HepG2 (cell line): Measurements from ENCODE around the gene VPS11. TPM values are rescaled to one million over a fixed set of nuclear protein-coding genes. Genes with fewer than 3 reads are reported as not detected.

Experiments used
- ARID4A ChIP-seq: sonication (generic); formaldehyde crosslinking; IDR thresholded peaks from 2 replicates; pipeline ENCODE4 v1.5.0; 2020; ENCODE audit warnings: mild to moderate bottlenecking, missing genetic modification reagents, borderline replicate concordance
- GABPA ChIP-seq, 2 experiments: IDR thresholded peaks; 2 replicates each; pipeline ENCODE4 v1.6.1; 2011 to 2016; ENCODE audit warnings: low read depth in 2 of 2, low read length in 1 of 2, missing biosample characterization in 1 of 2, missing genetic modification characterization in 1 of 2
- GZF1 ChIP-seq: sonication (generic); formaldehyde crosslinking; IDR thresholded peaks from 2 replicates; pipeline ENCODE4 v1.5.1; 2020; ENCODE audit warnings: mild to moderate bottlenecking, missing genetic modification reagents
- HMGXB3 ChIP-seq: sonication (generic); formaldehyde crosslinking; IDR thresholded peaks from 2 replicates; pipeline ENCODE4 v1.4.0; 2020; ENCODE audit warnings: missing genetic modification reagents, borderline replicate concordance
- HOMEZ ChIP-seq: IDR thresholded peaks from 2 replicates; pipeline ENCODE4 v1.6.1; 2016; ENCODE audit warnings: low read depth
- KAT8 ChIP-seq: IDR thresholded peaks from 2 replicates; pipeline ENCODE4 v1.6.1; 2016; ENCODE audit warnings: missing genetic modification reagents, missing compliant biosample characterization
- SIX4 ChIP-seq: sonication (generic); formaldehyde crosslinking; IDR thresholded peaks from 2 replicates; pipeline ENCODE4 v1.4.0; 2020; ENCODE audit warnings: missing genetic modification reagents
- TBP ChIP-seq: sonication (generic); formaldehyde crosslinking; IDR thresholded peaks from 2 replicates; pipeline ENCODE4 v1.5.0; 2020; ENCODE audit warnings: missing genetic modification reagents
- ZNF30 ChIP-seq: sonication (generic); formaldehyde crosslinking; IDR thresholded peaks from 2 replicates; pipeline ENCODE4 v1.5.0; 2020; ENCODE audit warnings: mild to moderate bottlenecking, missing genetic modification reagents
- ZNF33B ChIP-seq: sonication (generic); formaldehyde crosslinking; IDR thresholded peaks from 2 replicates; pipeline ENCODE4 v1.5.1; 2020; ENCODE audit warnings: mild to moderate bottlenecking, missing genetic modification reagents
- ZNF501 ChIP-seq: sonication (generic); formaldehyde crosslinking; IDR thresholded peaks from 2 replicates; pipeline ENCODE4 v1.5.1; 2020; ENCODE audit warnings: mild to moderate bottlenecking, moderate library complexity, missing genetic modification reagents
- ZNF503 ChIP-seq: sonication (generic); formaldehyde crosslinking; IDR thresholded peaks from 2 replicates; pipeline ENCODE4 v1.4.0; 2020; ENCODE audit warnings: missing genetic modification reagents
- ZNF564 ChIP-seq: sonication (generic); formaldehyde crosslinking; IDR thresholded peaks from 2 replicates; pipeline ENCODE4 v1.8.1; 2023; ENCODE audit warnings: mild to moderate bottlenecking, missing genetic modification reagents
- ZNF691 ChIP-seq: sonication (generic); formaldehyde crosslinking; IDR thresholded peaks from 2 replicates; pipeline ENCODE4 v1.4.0; 2020; ENCODE audit warnings: missing genetic modification reagents, low read depth, mild to moderate bottlenecking, borderline replicate concordance
- ZNF879 ChIP-seq: sonication (generic); formaldehyde crosslinking; IDR thresholded peaks from 2 replicates; pipeline ENCODE4 v1.8.1; 2023; ENCODE audit warnings: missing genetic modification reagents
- polyA plus RNA-seq, 8 experiments: library from polyadenylated mRNA; depleted of rRNA in 3 of 8; stranded (reverse) in 7 of 8; unstranded in 1 of 8; fragments of >200 nt; fragmentation: Illumina TruSeq in 4 of 8; extraction: Trizol in 4 of 8; gene quantifications; 2 replicates each; pipeline versions ENCODE4 v1.2.1 to v1.2.3, GENCODE V29; 2011 to 2016; ENCODE audit warnings: low read depth in 4 of 8, missing spikeins in 1 of 8, mixed read lengths in 1 of 8; ENCODE audit not compliant: insufficient read depth in 1 of 8
- total RNA-seq, 5 experiments: library from RNA; depleted of rRNA; stranded (reverse); fragments of >200 nt; fragmentation: Illumina TruSeq; extraction: Trizol; gene quantifications; 2 replicates each; pipeline ENCODE4 v1.2.3, GENCODE V29; 2016; ENCODE audit warnings: low read depth in 1 of 5

VPS11 gene
- total and polyA plus RNA-seq, 2 of the 13 experiments (the other 11 are each of a cell fraction or from before 2014, with no cell fraction given): 13.7 to 21.6 TPM

GRCh38 chr11:119029340-119030028 lies 38.1 kb upstream of the VPS11 start (continued):
- TF ChIP-seq ZNF503 (no peak), GABPA (IDR thresholded peaks at IDR 0.05; ENCODE audit: low read depth, low read length) (no peak), GABPA (CRISPR knock-in tag; IDR thresholded peaks at IDR 0.05; ENCODE audit: low read depth) (peak; percentile 47), ARID4A (CRISPR knock-in tag) (peak; percentile 27; the same call in 1 of the 2 replicates), GZF1 (CRISPR knock-in tag) (no peak), ZNF691 (CRISPR knock-in tag) (no peak; the same call in 1 of the 2 replicates), ZNF501 (CRISPR knock-in tag) (0 out of 2 replicates have a peak, but pooled peaks have one; percentile 41), SIX4 (CRISPR knock-in tag) (no peak), ZNF33B (no peak), ZNF564 (no peak; the same call in 1 of the 2 replicates), HOMEZ (CRISPR knock-in tag) (no peak; the same call in 1 of the 2 replicates), ZNF879 (no peak), KAT8 (CRISPR knock-in tag) (peak; percentile 69), HMGXB3 (CRISPR knock-in tag) (no peak; the same call in 1 of the 2 replicates), ZNF30 (CRISPR knock-in tag) (no peak), TBP (no peak)
